Tibial artery (tissue), 4 donors: ENCODE data around the gene TMEM144.

Source experiments
- DNase-seq, 2 donors: peaks; one replicate each; pipeline ENCODE4 v3.0.0-alpha.2; 2019
- H3K27ac ChIP-seq, 2 donors: fragments of 200-600 bp; sonication (generic) in 1 of 2; 1 replicate in 1 of 2; 2 replicates in 1 of 2; pipeline ENCODE4 v1.5.1; 2018 to 2019; ENCODE audit warnings: mild to moderate bottlenecking in 1 of 2
- H3K27me3 ChIP-seq, 2 donors: fragments of 200-600 bp; sonication (generic) in 1 of 2; one replicate each; pipeline versions ENCODE4 v1.5.1 to v1.6.0; 2016 to 2019
- H3K36me3 ChIP-seq, 3 donors: fragments of 200-600 bp; sonication (generic) in 2 of 3; one replicate each; pipeline ENCODE4 v1.5.1; 2016 to 2019; ENCODE audit warnings: mild to moderate bottlenecking in 2 of 3
- H3K4me1 ChIP-seq, 4 donors: fragments of 200-600 bp; sonication (generic) in 2 of 4; 1 replicate in 3 of 4; 2 replicates in 1 of 4; pipeline ENCODE4 v1.5.1; 2016 to 2019
- H3K4me3 ChIP-seq, 2 donors: fragments of 200-600 bp; sonication (generic) in 1 of 2; 1 replicate in 1 of 2; 2 replicates in 1 of 2; pipeline ENCODE4 v1.5.1; 2018 to 2019; ENCODE audit warnings: mild to moderate bottlenecking in 2 of 2
- H3K9me3 ChIP-seq, 3 donors: fragments of 200-600 bp; sonication (generic) in 1 of 3; one replicate each; pipeline ENCODE4 v1.5.1; 2016 to 2019
- intact Hi-C: fragments of 100-400 bp; cut with DNase I; formaldehyde crosslinking; loops from one replicate; pipeline ENCODE4 v1.15.0; 2023; ENCODE audit warnings: low total_unique reads
- TF ChIP-seq, protein P1 (sequence below), 2 experiments: fragments of 200-600 bp in 1 of 2; fragments of 450-650 bp in 1 of 2; IDR thresholded peaks; one replicate each; pipeline ENCODE4 v1.5.1; 2017 to 2019; ENCODE audit warnings: antibody characterized with exemption in 2 of 2, mild to moderate bottlenecking in 1 of 2, moderate library complexity in 1 of 2

TMEM144 gene

DNA sequence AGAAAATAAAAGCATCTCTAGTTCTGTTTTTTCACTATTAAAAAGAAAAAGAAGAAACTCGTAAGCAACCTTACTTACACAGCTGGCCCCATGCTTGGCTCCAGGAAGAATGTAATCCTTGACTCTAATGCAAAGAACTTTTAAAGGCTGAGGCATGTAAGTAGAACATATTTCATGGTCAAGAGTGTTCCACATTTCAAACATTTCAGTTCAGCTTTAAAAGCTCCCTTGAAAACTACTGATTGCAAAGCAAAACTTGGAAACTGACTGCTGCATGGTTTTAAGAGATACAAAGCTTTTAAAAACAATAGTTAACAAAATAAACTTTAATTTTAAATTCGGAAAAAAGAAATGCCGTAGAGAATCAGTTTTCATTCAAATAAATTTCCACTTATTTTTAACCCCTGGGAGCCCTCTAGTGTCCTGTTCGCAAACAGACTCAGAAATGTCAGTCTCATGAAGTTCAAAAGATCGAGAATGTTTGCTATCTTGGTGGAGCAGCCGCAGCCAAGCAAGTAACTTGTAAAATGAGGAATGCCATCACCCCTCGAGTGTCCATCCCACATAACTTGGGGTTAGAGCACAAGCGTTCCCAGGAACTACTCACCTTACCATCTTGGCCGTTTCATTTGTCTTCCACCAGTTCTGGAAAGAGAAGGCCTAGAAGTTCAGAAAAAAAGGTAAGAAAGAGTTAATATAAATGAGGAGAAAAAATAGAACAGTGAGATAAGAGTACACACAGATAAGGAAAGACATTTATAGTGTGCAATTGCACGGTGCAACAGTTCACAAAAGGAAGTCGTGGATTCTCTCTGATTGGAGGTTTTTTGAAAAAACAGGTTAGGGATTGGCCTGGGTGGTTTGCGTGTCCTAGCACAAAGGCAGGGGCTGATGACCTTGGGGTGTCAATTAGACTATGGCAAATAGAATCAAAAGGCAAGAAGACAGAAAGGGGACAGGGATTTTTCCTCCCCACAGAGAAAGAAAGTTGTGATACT, 37.7 kb upstream of the TMEM144 start, which contains the start of gene GASK1B:
Gene GASK1B, minus strand, starts transcription at position 765 of the 998 bp plus-strand sequence. CDS start 1,650 bp downstream, outside the sequence.
- peaks cover 0 to 71% (median 19%) of the 10 kb centered on the region in 4 donors for H3K4me1 ChIP-seq
- H3K36me3 ChIP-seq: no peaks in the 10 kb centered on the region
- H3K27ac ChIP-seq: peak within 1 kb of the TSS; percentile 87 to 89
- H3K9me3 ChIP-seq: no peaks in the 10 kb centered on the region
- no peaks in the 10 kb centered on the region for H3K27me3 ChIP-seq
- DNase-seq: peak in 1 of 2 donors; percentile 50
- intact Hi-C loops: loop anchor here (5.0 kb wide), 1 partner anchor 180 kb away; no protein-coding TSS in a partner anchor
- H3K4me3 ChIP-seq: peak within 1 kb of the TSS; percentile 54 to 57
- TF ChIP-seq, protein P1, sequence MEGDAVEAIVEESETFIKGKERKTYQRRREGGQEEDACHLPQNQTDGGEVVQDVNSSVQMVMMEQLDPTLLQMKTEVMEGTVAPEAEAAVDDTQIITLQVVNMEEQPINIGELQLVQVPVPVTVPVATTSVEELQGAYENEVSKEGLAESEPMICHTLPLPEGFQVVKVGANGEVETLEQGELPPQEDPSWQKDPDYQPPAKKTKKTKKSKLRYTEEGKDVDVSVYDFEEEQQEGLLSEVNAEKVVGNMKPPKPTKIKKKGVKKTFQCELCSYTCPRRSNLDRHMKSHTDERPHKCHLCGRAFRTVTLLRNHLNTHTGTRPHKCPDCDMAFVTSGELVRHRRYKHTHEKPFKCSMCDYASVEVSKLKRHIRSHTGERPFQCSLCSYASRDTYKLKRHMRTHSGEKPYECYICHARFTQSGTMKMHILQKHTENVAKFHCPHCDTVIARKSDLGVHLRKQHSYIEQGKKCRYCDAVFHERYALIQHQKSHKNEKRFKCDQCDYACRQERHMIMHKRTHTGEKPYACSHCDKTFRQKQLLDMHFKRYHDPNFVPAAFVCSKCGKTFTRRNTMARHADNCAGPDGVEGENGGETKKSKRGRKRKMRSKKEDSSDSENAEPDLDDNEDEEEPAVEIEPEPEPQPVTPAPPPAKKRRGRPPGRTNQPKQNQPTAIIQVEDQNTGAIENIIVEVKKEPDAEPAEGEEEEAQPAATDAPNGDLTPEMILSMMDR (IDR thresholded peaks at IDR 0.05): peak; percentile 54 to 61

DNA sequence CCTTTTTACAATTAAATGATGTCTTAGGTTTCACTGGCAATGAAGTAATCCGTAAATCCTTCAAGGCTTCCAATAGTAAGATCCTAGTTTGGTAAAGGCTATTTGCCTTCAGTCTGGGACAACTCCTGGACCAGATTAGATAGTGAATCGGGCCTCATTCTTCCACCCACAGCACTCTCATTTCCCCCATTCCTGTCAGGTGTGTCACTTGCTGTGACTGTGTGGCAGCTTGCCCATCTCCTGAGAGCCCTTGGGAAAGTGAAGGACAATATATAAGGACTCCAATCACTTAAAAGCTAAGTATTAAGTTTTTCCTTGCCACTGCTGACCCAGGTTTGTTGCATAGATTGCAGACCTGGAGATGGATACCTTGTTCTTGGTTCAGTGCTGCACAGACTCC, 34.2 kb upstream of the TMEM144 start:
- peak overlapping the region; percentile 87 to 89 for H3K27ac ChIP-seq
- peak in 1 of 2 donors; percentile 71 for DNase-seq

DNA sequence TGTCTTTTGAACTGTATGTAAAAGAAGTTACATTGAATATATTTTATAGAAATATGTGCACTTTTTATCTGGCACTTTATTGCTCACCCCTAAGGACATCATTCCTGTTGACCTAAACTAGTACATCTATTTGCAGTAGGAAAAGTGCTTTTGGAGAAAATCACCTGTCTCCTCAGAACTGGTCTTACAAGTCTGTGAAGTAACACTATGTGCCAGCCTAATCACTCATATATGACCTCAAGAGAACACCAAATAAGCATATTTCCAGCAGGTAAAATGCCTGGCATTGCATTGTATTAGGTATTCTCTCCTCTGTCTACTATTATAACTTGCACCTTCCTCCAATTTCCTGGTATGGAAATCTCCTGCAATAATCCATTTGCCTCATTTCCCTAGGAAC, 33.5 kb upstream of the TMEM144 start:
- intact Hi-C loops: no loop called here
- no peaks in the 10 kb centered on the region for H3K27me3 ChIP-seq
- DNase-seq: no peak
- H3K4me3 ChIP-seq: no peak overlapping the region
- TF ChIP-seq, protein P1 (IDR thresholded peaks at IDR 0.05): no peak
- peaks cover 0 to 77% (median 37%) of the 10 kb centered on the region in 4 donors for H3K4me1 ChIP-seq
- H3K27ac ChIP-seq: peak overlapping the region; percentile 87 to 89
- H3K36me3 ChIP-seq: no peaks in the 10 kb centered on the region
- no peaks in the 10 kb centered on the region for H3K9me3 ChIP-seq

More for the DNA sequence above, 34.2 kb upstream of the TMEM144 start:
- Histone ChIP-seq H3K4me1 (peaks cover 0 to 76% (median 35%) of the 10 kb centered on the region in 4 donors), H3K4me3 (no peak overlapping the region), H3K27me3 (no peaks in the 10 kb centered on the region), H3K9me3 (no peaks in the 10 kb centered on the region), H3K36me3 (no peaks in the 10 kb centered on the region)
- intact Hi-C loops: no loop called here
- TF ChIP-seq, protein P1 (IDR thresholded peaks at IDR 0.05): no peak

DNA sequence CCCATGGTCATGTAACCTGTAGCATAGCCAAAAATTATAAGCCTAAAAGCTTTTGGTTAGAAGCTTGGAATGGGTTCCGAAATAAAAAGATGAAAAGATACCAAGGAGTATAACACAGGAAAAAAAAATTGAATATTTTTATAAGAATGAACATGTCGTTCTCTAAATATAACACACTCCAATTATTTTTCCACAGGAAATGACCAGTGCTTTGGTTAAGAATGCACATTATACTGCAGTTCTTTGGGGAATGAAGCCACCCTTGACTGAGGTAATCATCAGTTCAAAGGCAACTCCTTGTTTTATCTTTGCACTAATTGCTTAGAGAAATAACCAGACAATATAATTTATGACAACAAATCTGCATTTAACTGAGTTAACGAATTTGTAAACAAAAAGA, 30.8 kb upstream of the TMEM144 start:
- intact Hi-C loops: no loop called here
- Histone ChIP-seq H3K27ac (peak overlapping the region; percentile 87 to 89), H3K4me1 (peaks cover 0 to 71% (median 40%) of the 10 kb centered on the region in 4 donors), H3K4me3 (peak overlapping the region; percentile 8 to 27), H3K9me3 (no peaks in the 10 kb centered on the region), H3K36me3 (no peaks in the 10 kb centered on the region), H3K27me3 (no peaks in the 10 kb centered on the region)
- DNase-seq: no peak
- TF ChIP-seq, protein P1 (IDR thresholded peaks at IDR 0.05): no peak

DNA sequence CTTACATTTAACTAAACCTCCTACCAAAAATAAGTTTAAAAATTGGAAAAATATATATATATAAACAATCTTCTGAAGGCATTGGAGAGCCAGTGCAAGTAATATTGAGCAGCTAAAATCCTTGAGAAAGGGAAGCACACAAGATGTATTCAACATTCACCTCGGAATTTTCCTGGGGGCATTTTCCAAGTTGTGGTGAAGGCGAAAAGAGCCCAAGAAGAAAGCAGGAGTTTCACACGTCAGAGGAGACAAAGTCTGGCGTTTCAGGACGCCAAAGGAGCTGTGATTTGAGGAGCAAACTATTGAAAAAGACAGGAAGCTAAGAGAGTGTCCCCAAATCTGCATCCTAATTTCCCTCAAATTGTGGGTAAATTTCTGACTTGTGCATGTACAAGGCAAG, 28.4 kb upstream of the TMEM144 start:
- no peak for DNase-seq
- intact Hi-C loops: no loop called here
- Histone ChIP-seq H3K4me1 (peaks cover 0 to 52% (median 31%) of the 10 kb centered on the region in 4 donors), H3K4me3 (no peak overlapping the region), H3K9me3 (no peaks in the 10 kb centered on the region), H3K36me3 (no peaks in the 10 kb centered on the region), H3K27ac (peak overlapping the region in 1 of 2 donors; percentile 40), H3K27me3 (no peaks in the 10 kb centered on the region)
- TF ChIP-seq, protein P1 (IDR thresholded peaks at IDR 0.05): no peak
